G401 (cell line): Measurements from ENCODE around the gene BOD1L2. TPM values are rescaled to one million over a fixed set of nuclear protein-coding genes. Genes with fewer than 3 reads are reported as not detected.

ENCODE experiments used
- DNase-seq: peaks from one replicate; pipeline ENCODE4 v3.0.0-alpha.2; 2015; ENCODE audit warnings: low spot score
- in situ Hi-C: cut with HindIII; loops from 2 replicates; pipeline ENCODE4 v1.10.0; 2016; ENCODE audit warnings: low sequenced_read_pairs, mixed read lengths
- total RNA-seq: library from RNA; depleted of rRNA; stranded (reverse); fragments of >200 nt; shearing (Covaris generic); gene quantifications from 2 replicates; pipeline ENCODE4 v1.2.3, GENCODE V29; 2014; rRNA removed

BOD1L2 gene
- total RNA-seq: not detected in 2 replicates

- in situ Hi-C loops: no loop called here
- no peak for DNase-seq
Observed at GRCh38 chr18:57146956-57147636, at the start of gene BOD1L2. Gene BOD1L2 (plus strand): TSS chr18:57147087. CDS start chr18:57147313, 226 bp downstream.

DNA sequence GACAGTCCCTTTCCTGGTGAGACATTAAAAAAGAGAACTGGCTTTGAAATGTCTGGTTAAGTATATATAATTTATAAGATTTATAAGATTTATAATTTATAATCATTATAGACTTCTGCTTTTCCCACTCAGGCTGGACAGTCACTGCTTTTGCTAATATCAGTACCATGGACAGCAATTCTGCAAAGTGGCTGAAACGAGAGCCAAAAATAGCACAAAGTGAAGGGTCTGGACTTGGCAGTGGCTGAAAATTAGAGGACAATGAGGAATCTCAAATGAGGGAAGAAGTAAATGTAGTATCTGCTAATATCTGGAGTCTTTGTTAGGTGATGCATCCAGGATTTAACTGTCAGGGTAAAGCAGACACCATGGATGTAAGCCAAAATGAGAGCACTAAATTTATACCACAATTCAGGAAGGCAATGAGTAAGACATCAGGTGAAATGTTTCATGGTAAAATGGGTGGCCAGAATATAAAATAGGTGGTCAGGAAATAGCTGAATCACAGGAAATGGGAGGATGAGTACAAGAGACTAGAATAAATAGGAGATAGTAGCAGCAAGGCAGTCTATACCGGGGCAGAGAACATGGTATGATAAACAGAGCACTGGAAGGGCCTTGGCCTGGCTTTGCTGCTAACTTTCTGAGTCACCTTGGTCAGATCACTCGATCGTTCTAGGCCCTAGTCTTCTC is 39.6 kb upstream of the BOD1L2 start:
- DNase-seq: no peak
- in situ Hi-C loops: no loop called here

- in situ Hi-C loops: no loop called here
- DNase-seq: no peak
Observed at GRCh38 chr18:57110290-57110689, 36.6 kb upstream of the BOD1L2 start.

- in situ Hi-C loops: no loop called here
- DNase-seq: no peak
Observed at GRCh38 chr18:57113799-57114420, 33.0 kb upstream of the BOD1L2 start.

GRCh38 chr18:57116598-57117132 is 30.2 kb upstream of the BOD1L2 start:
- DNase-seq: no peak
- in situ Hi-C loops: no loop called here

GRCh38 chr18:57121542-57122112 is 25.3 kb upstream of the BOD1L2 start:
- no peak for DNase-seq
- in situ Hi-C loops: no loop called here

- in situ Hi-C loops: no loop called here
- no peak for DNase-seq
Observed at GRCh38 chr18:57122936-57123510, 23.9 kb upstream of the BOD1L2 start.

- no peak for DNase-seq
- in situ Hi-C loops: no loop called here
Observed at GRCh38 chr18:57125627-57126026, 21.3 kb upstream of the BOD1L2 start.

DNA sequence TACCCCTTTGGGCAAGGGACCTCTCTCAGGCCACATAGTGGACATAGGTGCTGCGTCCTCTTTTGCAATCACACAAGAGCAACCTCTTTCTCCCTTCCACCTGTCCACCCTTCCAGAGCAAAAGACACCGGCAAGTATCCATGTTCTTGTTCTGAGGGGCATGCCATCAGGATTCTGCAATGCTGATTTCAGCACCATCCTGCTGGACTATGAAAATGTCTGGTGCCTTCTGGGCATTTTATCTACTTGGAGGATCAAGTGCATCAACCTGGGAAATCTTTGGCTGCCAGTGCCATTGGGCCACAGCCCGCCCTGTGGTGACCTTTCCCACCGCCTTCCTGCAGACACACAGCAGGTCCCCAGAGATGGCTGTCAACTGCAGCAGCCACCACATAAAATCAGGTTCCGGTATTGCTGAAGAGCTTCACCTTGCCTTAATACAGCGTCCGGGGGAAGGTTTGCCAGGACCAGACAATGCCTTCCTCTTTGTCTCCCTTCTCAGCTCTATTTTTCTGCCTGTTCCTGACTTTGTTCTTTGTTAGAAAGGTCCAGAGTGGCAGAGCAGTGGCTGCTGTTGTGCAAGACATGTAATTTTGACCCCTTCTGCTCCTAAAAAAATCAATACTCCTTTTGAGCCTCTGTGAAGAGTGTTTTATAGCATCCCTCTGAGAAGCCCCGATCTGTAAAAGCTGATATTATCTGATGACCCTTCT is 18.5 kb upstream of the BOD1L2 start:
- in situ Hi-C loops: no loop called here
- peak; percentile 25 for DNase-seq

- DNase-seq: peak; percentile 20
- in situ Hi-C loops: no loop called here
Observed at GRCh38 chr18:57131101-57131500, 15.8 kb upstream of the BOD1L2 start.

GRCh38 chr18:57131782-57132181 is 15.1 kb upstream of the BOD1L2 start:
- peak; percentile 91 for DNase-seq
- in situ Hi-C loops: no loop called here

GRCh38 chr18:57134618-57135135 is 12.2 kb upstream of the BOD1L2 start:
- in situ Hi-C loops: no loop called here
- no peak for DNase-seq

GRCh38 chr18:57135699-57136098 is 11.2 kb upstream of the BOD1L2 start:
- in situ Hi-C loops: no loop called here
- DNase-seq: no peak

- no peak for DNase-seq
- in situ Hi-C loops: no loop called here
Observed at GRCh38 chr18:57137847-57138246, 9.0 kb upstream of the BOD1L2 start.

DNA sequence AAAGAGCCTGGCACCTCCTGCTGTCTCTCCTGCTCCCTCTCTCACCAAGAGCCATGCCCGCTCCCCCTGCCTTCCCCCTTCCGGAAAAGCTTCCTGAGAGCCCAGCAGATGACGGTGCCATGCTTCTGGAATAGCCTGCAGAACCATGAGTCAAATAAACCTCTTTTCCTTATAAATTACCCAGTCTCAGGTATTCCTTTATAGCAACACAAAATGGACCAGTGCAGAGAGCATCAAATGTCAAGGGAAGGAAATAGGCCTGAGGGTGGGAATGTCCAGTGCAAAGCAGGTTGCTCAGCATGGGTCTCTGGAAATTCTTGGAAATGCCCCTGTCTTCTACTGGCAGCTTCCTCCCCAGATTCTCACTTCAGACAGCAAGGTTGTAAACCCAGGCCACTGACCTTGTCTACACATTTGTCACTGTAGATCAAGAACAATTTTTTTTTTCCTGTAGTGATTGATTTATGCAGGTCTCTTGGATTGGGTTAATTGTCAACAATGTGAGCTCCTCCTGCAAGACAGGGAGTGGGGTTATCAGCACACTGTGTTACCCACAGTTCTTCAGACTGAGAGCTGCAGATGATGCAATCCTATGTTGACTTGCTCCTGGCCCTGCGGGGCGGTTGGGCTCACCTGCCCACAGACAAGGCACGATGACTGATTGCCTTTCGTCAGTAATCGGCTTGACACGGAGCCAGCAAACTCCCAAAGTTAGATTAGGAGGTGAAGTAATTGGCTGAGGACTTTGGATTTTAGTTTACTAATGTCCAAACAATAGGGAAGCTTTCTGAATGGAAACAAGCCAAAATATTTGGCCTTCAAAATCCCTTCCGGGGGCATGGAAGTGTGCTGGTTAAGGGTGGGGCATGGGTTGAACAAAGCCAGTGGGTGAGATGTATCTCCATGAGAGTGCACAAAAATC is 5.4 kb upstream of the BOD1L2 start:
- no peak for DNase-seq
- in situ Hi-C loops: no loop called here

GRCh38 chr18:57142324-57142723 is 4.6 kb upstream of the BOD1L2 start:
- no peak for DNase-seq
- in situ Hi-C loops: no loop called here

GRCh38 chr18:57143265-57143664 is 3.6 kb upstream of the BOD1L2 start:
- no peak for DNase-seq
- in situ Hi-C loops: no loop called here

DNA sequence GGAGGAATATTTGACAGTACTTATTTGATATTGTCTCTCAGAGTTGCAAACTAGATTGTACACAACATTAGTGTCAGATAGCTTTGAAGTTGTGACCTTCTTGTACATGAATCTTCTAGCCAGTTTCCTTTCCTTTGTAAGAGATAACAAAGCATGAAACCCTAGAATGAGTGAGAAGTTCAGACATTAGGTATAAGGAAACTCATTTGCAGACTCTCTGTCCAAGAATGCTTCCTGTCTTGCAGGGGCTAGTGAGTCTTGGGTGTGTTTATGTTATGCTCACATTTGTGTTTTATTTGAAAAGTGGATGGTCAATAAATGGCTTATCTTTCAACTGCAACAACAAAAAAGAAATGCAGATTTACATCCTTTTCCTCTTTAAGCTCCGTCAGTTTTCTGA is 1.4 kb downstream of the BOD1L2 start:
- in situ Hi-C loops: no loop called here
- no peak for DNase-seq
